ACHN (cell line): ENCODE measurements around the gene SLC38A10.

Experiments used
- DNase-seq: peaks from one replicate; pipeline ENCODE4 v3.0.0-alpha.2; 2015
- in situ Hi-C: cut with HindIII; loops from 2 replicates; pipeline ENCODE4 v1.10.0; 2017; ENCODE audit warnings: low sequenced_read_pairs, low pct_ligation_motif_present, low pct_unique_long_range_greater_than_20kb

Gene SLC38A10

GRCh38 chr17:81265576-81265975, 29.5 kb downstream of the SLC38A10 start:
- in situ Hi-C loops, result no loop called here
- no peak for DNase-seq

GRCh38 chr17:81264640-81265039, 30.5 kb downstream of the SLC38A10 start:
- no peak for DNase-seq
- in situ Hi-C loops, result no loop called here

- no peak for DNase-seq
- in situ Hi-C loops, result no loop called here
Measured at GRCh38 chr17:81263371-81264181, 31.5 kb downstream of the SLC38A10 start.

GRCh38 chr17:81261582-81262336, 33.3 kb downstream of the SLC38A10 start:
- in situ Hi-C loops, result no loop called here

GRCh38 chr17:81261096-81261495, 34.0 kb downstream of the SLC38A10 start:
- no peak for DNase-seq
- in situ Hi-C loops, result no loop called here

More at GRCh38 chr17:81261582-81262336, 33.3 kb downstream of the SLC38A10 start:
- no peak for DNase-seq

- DNase-seq, result no peak
- in situ Hi-C loops, result no loop called here
Measured at GRCh38 chr17:81260641-81261040, 34.5 kb downstream of the SLC38A10 start.

GRCh38 chr17:81260171-81260570, 34.9 kb downstream of the SLC38A10 start:
- no peak for DNase-seq
- in situ Hi-C loops, result no loop called here

- in situ Hi-C loops, result no loop called here
- no peak for DNase-seq
Measured at GRCh38 chr17:81259058-81259605, 36.0 kb downstream of the SLC38A10 start.

GRCh38 chr17:81258292-81258691, 36.8 kb downstream of the SLC38A10 start:
- DNase-seq, result no peak
- in situ Hi-C loops, result no loop called here

- in situ Hi-C loops, result no loop called here
- DNase-seq, result no peak
Measured at GRCh38 chr17:81257533-81257932, 37.6 kb downstream of the SLC38A10 start.

- DNase-seq, result peak; percentile 76
- in situ Hi-C loops, result no loop called here
Measured at GRCh38 chr17:81256616-81257015, 38.5 kb downstream of the SLC38A10 start.

GRCh38 chr17:81254955-81255717, 40.0 kb downstream of the SLC38A10 start:
- DNase-seq, result peak; percentile 91
- in situ Hi-C loops, result no loop called here

GRCh38 chr17:81253358-81254131, 41.6 kb downstream of the SLC38A10 start:
- peak; percentile 35 for DNase-seq
- in situ Hi-C loops, result no loop called here

GRCh38 chr17:81252987-81253329, 42.1 kb downstream of the SLC38A10 start:
- in situ Hi-C loops, result no loop called here
- DNase-seq, result no peak

GRCh38 chr17:81252326-81252986, 42.7 kb downstream of the SLC38A10 start:
- in situ Hi-C loops, result no loop called here

GRCh38 chr17:81251709-81252301, 43.3 kb downstream of the SLC38A10 start:
- in situ Hi-C loops, result no loop called here
- DNase-seq, result no peak

More at GRCh38 chr17:81252326-81252986, 42.7 kb downstream of the SLC38A10 start:
- DNase-seq, result no peak

GRCh38 chr17:81251094-81251708, 43.9 kb downstream of the SLC38A10 start:
- in situ Hi-C loops, result no loop called here
- DNase-seq, result no peak
